ENCODE data around the gene MIGA1.
"Not testable (repeated sequence)": the region's sequence is repeated elsewhere in the genome, so short reads cannot be mapped to it uniquely, and the experiment has no call there.

Gene MIGA1

DNA sequence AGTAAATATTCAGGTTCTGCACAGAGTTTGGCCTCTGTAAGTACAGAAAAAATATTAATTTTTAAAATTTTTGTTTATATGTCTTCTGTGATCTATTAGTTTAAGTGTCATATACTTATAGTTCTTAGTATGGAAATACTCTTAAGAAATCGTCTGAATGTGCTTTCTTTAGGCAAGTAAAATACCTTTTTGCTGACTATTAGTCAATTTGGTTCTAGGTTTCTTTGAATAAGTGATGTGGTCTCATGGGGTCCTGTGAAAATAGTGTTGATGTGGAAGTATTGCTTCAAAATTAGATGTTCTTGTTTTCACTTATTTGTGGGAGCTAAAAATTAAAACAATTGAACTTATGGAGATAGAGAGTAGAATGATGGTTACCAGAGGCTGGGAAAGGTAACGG, 23.9 kb downstream of the MIGA1 start:
- H3K27me3 ChIP-seq (ENCODE audit: insufficient read depth, poor library complexity, severe bottlenecking), result no peaks in the 10 kb centered on the region
- no peak overlapping the region for H3K4me3 ChIP-seq (replicated peaks; ENCODE audit: insufficient read depth, low read length)
- TF ChIP-seq SPI1 (IDR thresholded peaks at IDR 0.05; ENCODE audit: borderline replicate concordance, low read depth), result no peak
- TF ChIP-seq, protein P1, sequence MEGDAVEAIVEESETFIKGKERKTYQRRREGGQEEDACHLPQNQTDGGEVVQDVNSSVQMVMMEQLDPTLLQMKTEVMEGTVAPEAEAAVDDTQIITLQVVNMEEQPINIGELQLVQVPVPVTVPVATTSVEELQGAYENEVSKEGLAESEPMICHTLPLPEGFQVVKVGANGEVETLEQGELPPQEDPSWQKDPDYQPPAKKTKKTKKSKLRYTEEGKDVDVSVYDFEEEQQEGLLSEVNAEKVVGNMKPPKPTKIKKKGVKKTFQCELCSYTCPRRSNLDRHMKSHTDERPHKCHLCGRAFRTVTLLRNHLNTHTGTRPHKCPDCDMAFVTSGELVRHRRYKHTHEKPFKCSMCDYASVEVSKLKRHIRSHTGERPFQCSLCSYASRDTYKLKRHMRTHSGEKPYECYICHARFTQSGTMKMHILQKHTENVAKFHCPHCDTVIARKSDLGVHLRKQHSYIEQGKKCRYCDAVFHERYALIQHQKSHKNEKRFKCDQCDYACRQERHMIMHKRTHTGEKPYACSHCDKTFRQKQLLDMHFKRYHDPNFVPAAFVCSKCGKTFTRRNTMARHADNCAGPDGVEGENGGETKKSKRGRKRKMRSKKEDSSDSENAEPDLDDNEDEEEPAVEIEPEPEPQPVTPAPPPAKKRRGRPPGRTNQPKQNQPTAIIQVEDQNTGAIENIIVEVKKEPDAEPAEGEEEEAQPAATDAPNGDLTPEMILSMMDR (IDR thresholded peaks at IDR 0.05; ENCODE audit: insufficient read depth, low read length), result no peak
- no peak for TF ChIP-seq POLR2AphosphoS5 (IDR thresholded peaks at IDR 0.05; ENCODE audit: low read depth)
- TF ChIP-seq, protein P2, sequence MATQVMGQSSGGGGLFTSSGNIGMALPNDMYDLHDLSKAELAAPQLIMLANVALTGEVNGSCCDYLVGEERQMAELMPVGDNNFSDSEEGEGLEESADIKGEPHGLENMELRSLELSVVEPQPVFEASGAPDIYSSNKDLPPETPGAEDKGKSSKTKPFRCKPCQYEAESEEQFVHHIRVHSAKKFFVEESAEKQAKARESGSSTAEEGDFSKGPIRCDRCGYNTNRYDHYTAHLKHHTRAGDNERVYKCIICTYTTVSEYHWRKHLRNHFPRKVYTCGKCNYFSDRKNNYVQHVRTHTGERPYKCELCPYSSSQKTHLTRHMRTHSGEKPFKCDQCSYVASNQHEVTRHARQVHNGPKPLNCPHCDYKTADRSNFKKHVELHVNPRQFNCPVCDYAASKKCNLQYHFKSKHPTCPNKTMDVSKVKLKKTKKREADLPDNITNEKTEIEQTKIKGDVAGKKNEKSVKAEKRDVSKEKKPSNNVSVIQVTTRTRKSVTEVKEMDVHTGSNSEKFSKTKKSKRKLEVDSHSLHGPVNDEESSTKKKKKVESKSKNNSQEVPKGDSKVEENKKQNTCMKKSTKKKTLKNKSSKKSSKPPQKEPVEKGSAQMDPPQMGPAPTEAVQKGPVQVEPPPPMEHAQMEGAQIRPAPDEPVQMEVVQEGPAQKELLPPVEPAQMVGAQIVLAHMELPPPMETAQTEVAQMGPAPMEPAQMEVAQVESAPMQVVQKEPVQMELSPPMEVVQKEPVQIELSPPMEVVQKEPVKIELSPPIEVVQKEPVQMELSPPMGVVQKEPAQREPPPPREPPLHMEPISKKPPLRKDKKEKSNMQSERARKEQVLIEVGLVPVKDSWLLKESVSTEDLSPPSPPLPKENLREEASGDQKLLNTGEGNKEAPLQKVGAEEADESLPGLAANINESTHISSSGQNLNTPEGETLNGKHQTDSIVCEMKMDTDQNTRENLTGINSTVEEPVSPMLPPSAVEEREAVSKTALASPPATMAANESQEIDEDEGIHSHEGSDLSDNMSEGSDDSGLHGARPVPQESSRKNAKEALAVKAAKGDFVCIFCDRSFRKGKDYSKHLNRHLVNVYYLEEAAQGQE (IDR thresholded peaks at IDR 0.05; ENCODE audit: insufficient replicate concordance, low read depth), result no peak
- no peak for TF ChIP-seq GABPA (IDR thresholded peaks at IDR 0.05; ENCODE audit: low read depth)
- DNase-seq (ENCODE audit: low read depth in 1 of 2, low spot score in 1 of 2), result no peak
- H3K27ac ChIP-seq (replicated peaks), result no peak overlapping the region

DNA sequence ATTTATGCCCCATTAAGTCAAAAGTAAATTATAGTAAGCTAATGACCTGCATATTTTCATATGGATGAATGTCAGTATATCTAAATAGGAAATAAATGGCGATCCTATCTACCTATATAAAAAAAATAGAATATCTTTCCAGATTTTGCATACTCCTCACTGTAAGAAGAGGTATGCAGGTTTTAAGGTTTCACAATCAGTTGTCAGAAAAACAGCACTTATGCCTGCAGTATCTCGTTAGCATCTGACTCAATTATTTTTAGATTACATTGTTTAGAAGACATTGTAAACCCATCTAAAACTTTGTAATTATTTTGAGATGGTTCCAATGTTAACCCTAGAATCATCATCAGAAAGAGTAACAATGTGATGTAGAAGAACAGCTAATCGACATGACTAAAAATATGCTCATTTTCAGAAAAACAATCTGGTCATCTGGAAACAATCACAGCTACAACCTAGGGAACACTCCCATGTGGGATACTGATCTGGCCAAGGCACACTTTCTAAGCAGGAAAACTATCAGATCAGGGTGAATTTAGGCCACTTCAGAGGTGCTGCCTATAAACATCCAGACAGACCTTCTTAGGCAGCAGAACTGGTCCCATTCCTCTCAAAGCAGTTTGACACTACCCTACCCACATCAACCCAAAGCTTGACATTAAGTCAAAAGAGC, 30.5 kb downstream of the MIGA1 start:
- not testable (repeated sequence) for H3K4me3 ChIP-seq (replicated peaks; ENCODE audit: insufficient read depth, low read length); H3K27ac ChIP-seq (replicated peaks); H3K27me3 ChIP-seq (ENCODE audit: insufficient read depth, poor library complexity, severe bottlenecking); DNase-seq (ENCODE audit: low read depth in 1 of 2, low spot score in 1 of 2)

DNA sequence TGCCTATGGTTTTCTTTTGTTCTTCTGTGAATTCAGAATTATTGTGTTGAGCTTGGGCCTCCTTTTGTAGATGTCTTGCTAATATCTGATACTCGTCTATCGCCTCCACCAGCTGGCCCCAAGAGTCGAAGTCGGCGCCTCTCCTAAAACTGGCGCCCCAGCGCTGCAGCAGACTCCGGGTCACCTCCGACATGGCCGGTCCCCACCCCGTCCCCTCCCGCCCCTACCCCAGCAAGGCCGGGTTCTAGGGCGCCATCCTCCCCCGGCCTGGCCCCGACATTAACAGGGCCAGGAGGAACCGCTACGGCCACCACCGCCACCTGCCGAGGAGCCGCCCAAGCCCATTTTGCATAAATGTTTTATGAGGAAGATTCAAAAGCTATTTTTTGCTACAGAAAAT, 32.1 kb downstream of the MIGA1 start:
- H3K27me3 ChIP-seq (ENCODE audit: insufficient read depth, poor library complexity, severe bottlenecking); H3K4me3 ChIP-seq (replicated peaks; ENCODE audit: insufficient read depth, low read length); DNase-seq (ENCODE audit: low read depth in 1 of 2, low spot score in 1 of 2); H3K27ac ChIP-seq (replicated peaks): not testable (repeated sequence)

DNA sequence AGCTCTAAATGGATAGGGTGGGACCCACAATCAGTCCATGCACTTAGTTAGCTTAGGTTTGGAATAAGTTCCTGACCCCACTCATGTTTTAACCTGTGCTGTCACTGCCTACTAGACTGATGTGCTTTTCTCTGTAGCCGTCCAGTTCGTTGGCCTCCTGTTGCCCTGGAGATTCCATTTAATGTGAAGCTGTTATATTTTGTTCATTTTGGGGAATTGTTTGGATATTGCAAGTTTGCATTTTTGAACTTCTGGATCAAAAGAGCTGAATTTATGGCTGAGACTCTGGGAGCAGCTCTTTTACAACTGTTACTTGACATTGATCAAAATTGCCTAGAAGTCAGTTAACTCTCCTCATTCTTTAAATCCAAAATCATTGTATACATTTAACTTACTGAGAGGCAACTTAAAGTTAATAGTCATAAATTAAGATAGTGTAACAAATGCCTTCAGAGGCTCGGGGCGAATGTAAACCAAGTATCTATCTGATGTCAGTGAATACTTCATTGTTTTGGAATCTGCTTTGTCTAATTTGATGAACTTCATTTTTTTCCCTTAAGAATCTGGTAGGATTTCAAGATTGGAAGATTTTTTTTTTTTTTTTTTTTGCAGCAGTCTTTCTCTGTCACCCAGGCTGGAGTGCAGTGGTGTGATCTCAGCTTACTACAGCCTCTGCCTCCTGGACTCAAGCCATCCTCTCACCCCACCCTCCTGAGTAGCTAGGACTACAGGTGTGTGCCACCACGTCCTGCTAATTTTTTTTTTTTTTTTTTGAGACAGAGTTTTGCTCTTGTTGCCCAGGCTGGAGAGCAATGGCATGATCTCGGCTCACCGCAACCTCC, 38.1 kb downstream of the MIGA1 start:
- Histone ChIP-seq H3K4me3 (replicated peaks; ENCODE audit: insufficient read depth, low read length) (no peak overlapping the region), H3K27me3 (ENCODE audit: insufficient read depth, poor library complexity, severe bottlenecking) (no peaks in the 10 kb centered on the region), H3K27ac (replicated peaks) (no peak overlapping the region)
- DNase-seq (ENCODE audit: low read depth in 1 of 2, low spot score in 1 of 2), result no peak
- TF ChIP-seq, protein P2 (IDR thresholded peaks at IDR 0.05; ENCODE audit: insufficient replicate concordance, low read depth), result no peak
- TF ChIP-seq SPI1 (IDR thresholded peaks at IDR 0.05; ENCODE audit: borderline replicate concordance, low read depth) (no peak), GABPA (IDR thresholded peaks at IDR 0.05; ENCODE audit: low read depth) (no peak), POLR2AphosphoS5 (IDR thresholded peaks at IDR 0.05; ENCODE audit: low read depth) (no peak)
- TF ChIP-seq, protein P1 (IDR thresholded peaks at IDR 0.05; ENCODE audit: insufficient read depth, low read length), result no peak
